ENCODE data around the gene TAS2R4. TPM values are rescaled to one million over a fixed set of nuclear protein-coding genes. Genes with fewer than 3 reads are reported as not detected.
"Not testable (repeated sequence)": the region's sequence is repeated elsewhere in the genome, so short reads cannot be mapped to it uniquely, and the experiment has no call there.

The TAS2R4 gene
- total RNA-seq, 2 donors from 2014 or later, result 0.81 to 3.5 TPM

DNA sequence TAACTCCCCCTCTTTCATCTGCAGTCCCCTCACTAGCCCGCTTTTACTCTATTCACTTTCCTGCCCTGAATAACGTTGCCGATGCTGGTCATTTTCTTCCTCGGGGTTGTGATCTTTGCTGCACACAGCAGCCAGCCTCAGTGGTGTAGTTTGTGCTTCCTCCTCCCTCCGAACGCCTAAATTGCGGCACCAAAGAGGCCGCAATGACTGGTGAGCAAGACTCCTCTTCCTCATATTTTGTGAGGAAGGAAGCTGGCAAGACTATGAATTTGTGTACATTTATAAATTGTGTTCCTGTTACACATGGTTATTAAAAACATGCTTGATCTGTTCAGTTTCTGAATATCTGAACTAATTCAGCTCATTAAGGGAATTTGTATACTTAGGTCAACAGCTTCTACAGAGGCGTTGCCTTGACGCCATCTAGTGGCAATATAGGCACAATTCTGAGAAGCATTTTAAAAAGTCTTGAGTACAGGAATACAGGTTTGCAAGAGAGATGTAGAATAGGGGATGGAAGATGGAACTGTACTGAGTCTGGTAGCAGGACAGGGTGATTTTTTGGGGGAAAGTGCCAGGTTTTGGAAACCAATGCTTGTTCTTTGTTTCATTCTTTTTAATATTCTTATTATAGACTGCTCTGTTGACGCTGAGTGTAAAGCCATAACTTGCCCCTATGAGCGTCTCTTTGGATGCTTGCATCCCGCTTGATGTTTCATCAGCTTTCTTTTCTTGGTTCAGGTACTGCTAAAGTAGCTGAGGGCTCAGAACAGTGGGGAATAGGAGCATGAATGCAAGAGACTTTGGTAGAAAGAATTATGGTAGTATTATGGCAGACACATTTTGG lies 9.5 kb downstream of the TAS2R4 start:
- H3K27me3 ChIP-seq (replicated peaks; ENCODE audit: insufficient read depth), result no peaks in the 10 kb centered on the region
- H3K4me1 ChIP-seq (ENCODE audit: control insufficient read depth in 1 of 2, low read depth in 2 of 2), result no peaks in the 10 kb centered on the region
- ATAC-seq (ENCODE audit: insufficient number of reproducible peaks, low FRiP score, low read depth) (no peak), DNase-seq (ENCODE audit: low spot score) (no peak)
- H3K4me3 ChIP-seq, result no peak overlapping the region
- H3K36me3 ChIP-seq, result peaks cover 10% of the 10 kb centered on the region
- TF ChIP-seq, protein P1, sequence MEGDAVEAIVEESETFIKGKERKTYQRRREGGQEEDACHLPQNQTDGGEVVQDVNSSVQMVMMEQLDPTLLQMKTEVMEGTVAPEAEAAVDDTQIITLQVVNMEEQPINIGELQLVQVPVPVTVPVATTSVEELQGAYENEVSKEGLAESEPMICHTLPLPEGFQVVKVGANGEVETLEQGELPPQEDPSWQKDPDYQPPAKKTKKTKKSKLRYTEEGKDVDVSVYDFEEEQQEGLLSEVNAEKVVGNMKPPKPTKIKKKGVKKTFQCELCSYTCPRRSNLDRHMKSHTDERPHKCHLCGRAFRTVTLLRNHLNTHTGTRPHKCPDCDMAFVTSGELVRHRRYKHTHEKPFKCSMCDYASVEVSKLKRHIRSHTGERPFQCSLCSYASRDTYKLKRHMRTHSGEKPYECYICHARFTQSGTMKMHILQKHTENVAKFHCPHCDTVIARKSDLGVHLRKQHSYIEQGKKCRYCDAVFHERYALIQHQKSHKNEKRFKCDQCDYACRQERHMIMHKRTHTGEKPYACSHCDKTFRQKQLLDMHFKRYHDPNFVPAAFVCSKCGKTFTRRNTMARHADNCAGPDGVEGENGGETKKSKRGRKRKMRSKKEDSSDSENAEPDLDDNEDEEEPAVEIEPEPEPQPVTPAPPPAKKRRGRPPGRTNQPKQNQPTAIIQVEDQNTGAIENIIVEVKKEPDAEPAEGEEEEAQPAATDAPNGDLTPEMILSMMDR (IDR thresholded peaks at IDR 0.05), result peak; percentile 44
- H3K9me3 ChIP-seq, result no peaks in the 10 kb centered on the region
- no peak overlapping the region for H3K27ac ChIP-seq

DNA sequence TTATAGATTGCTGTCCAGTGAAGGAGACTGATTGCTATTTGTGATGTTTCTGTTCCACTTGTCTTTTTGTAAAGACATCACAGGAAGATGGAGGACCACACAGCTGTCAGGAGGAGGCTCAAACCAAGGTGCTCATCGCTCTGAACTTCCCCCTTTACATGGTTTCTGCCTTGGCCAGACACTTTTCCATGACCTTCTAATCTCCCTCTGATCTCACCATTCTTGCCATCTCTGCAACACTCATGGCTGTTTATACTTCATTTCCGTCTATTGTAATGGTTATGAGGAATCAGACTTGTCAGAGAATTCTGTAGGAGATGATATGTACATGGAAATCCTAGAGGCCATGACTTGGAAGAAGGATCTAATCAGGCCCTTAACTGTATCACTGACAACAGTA lies 11.8 kb downstream of the TAS2R4 start:
- DNase-seq (ENCODE audit: low spot score) (no peak), ATAC-seq (ENCODE audit: insufficient number of reproducible peaks, low FRiP score, low read depth) (no peak)
- no peaks in the 10 kb centered on the region for H3K9me3 ChIP-seq
- TF ChIP-seq, protein P1 (IDR thresholded peaks at IDR 0.05), result no peak
- H3K27ac ChIP-seq, result no peak overlapping the region
- H3K4me3 ChIP-seq, result no peak overlapping the region
- H3K4me1 ChIP-seq (ENCODE audit: control insufficient read depth in 1 of 2, low read depth in 2 of 2), result no peaks in the 10 kb centered on the region
- no peaks in the 10 kb centered on the region for H3K27me3 ChIP-seq (replicated peaks; ENCODE audit: insufficient read depth)
- H3K36me3 ChIP-seq, result peaks cover 12% of the 10 kb centered on the region

DNA sequence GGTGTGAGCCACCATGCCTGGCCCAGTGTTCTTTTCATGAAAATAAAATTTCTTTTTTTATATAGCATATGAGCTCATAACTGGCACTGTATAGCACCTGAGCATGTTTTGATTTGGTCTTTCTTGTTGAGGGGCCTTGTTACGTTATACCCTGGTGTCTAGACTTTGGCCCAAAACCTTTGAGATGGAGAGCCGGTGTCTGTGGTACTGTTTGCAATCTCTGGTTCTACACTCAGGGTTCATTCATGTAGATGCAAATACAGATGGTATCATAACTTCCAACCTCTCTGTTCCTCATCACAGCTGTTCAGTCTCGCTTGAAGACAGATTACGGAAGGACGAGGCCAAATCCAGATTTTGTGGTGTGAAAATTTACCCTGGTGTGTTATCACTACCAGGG lies 13.4 kb downstream of the TAS2R4 start, which contains the start of gene TAS2R5:
TAS2R5 (plus strand) TSS at position 301 of the 400 bp plus-strand sequence. CDS start 145 bp downstream, outside the sequence.
- Histone ChIP-seq H3K36me3 (peaks cover 12% of the 10 kb centered on the region), H3K4me3 (no peak within 1 kb of the TSS), H3K9me3 (no peaks in the 10 kb centered on the region), H3K4me1 (ENCODE audit: control insufficient read depth in 1 of 2, low read depth in 2 of 2) (no peaks in the 10 kb centered on the region), H3K27me3 (replicated peaks; ENCODE audit: insufficient read depth) (no peaks in the 10 kb centered on the region), H3K27ac (no peak within 1 kb of the TSS)
- ATAC-seq (ENCODE audit: insufficient number of reproducible peaks, low FRiP score, low read depth) (no peak), DNase-seq (ENCODE audit: low spot score) (no peak)
- TF ChIP-seq, protein P1 (IDR thresholded peaks at IDR 0.05), result no peak

DNA sequence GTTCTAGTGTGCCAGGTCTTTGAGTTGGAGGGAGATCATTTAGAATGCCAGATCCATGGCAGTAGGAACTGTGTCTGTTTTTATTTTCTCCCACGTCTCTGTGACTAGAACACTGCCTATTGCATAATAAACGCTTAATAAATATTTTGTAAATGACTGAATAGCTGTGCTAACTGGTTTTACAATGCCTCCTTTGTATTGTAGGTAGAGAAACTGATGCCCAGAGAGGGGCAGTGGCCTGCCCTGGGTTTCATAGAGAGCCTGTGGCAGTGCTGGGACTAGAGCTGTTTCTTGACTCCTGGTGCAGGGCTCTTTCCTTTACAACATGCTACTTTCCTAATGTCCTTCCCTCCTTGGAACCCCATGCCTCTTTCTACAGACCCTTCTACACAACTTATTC lies 16.1 kb downstream of the TAS2R4 start:
- Histone ChIP-seq H3K4me1 (ENCODE audit: control insufficient read depth in 1 of 2, low read depth in 2 of 2) (no peaks in the 10 kb centered on the region), H3K9me3 (no peaks in the 10 kb centered on the region), H3K36me3 (peaks cover 12% of the 10 kb centered on the region), H3K27ac (no peak overlapping the region), H3K4me3 (no peak overlapping the region), H3K27me3 (replicated peaks; ENCODE audit: insufficient read depth) (no peaks in the 10 kb centered on the region)
- TF ChIP-seq, protein P1 (IDR thresholded peaks at IDR 0.05), result no peak
- no peak for ATAC-seq (ENCODE audit: insufficient number of reproducible peaks, low FRiP score, low read depth)
- no peak for DNase-seq (ENCODE audit: low spot score)

DNA sequence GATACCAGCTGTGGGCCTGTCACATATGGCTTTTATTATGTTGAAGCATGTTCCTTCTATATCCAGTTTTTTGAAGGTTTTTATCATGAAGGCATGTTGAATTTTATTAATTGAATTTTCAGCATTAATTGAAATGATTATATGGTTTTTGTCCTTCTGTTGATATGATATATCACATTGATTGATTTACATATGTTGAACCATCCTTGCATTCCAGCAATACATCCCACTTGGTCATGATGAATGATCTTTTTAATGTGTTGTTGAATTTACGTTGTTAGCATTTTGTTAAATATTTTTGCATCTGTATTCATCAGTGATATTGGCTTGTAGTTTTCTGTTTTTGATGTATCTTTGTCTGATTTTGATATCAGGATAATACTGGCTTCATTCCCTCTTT lies 43.6 kb downstream of the TAS2R4 start:
- H3K36me3 ChIP-seq, result no peaks in the 10 kb centered on the region
- H3K27me3 ChIP-seq (replicated peaks; ENCODE audit: insufficient read depth), result no peaks in the 10 kb centered on the region
- H3K4me1 ChIP-seq (ENCODE audit: control insufficient read depth in 1 of 2, low read depth in 2 of 2), result peaks cover 0 to 5% of the 10 kb centered on the region in 2 donors
- H3K27ac ChIP-seq, result no peak overlapping the region
- DNase-seq (ENCODE audit: low spot score), result no peak
- H3K4me3 ChIP-seq, result no peak overlapping the region
- ATAC-seq (ENCODE audit: insufficient number of reproducible peaks, low FRiP score, low read depth), result no peak
- H3K9me3 ChIP-seq, result peaks cover 31% of the 10 kb centered on the region
- TF ChIP-seq, protein P1 (IDR thresholded peaks at IDR 0.05), result no peak

DNA sequence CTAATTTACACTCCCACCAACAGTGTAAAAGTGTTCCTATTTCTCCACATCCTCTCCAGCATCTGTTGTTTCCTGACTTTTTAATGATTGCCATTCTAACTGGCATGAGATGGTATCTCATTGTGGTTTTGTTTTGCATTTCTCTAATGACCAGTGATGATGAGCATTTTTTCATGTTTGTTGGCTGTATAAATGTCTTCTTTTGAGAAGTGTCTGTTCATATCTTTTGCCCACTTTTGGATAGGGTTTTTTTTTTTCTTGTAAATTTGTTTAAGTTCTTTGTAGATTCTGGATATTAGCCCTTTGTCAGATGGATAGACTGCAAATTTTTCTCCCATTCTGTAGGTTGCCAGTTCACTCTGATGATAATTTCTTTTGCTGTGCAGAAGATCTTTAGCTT lies 46.0 kb downstream of the TAS2R4 start:
- H3K9me3 ChIP-seq, result peaks cover 31% of the 10 kb centered on the region
- H3K4me3 ChIP-seq; ATAC-seq (ENCODE audit: insufficient number of reproducible peaks, low FRiP score, low read depth); H3K27me3 ChIP-seq (replicated peaks; ENCODE audit: insufficient read depth); H3K27ac ChIP-seq; DNase-seq (ENCODE audit: low spot score); H3K36me3 ChIP-seq; H3K4me1 ChIP-seq (ENCODE audit: control insufficient read depth in 1 of 2, low read depth in 2 of 2): not testable (repeated sequence)

All from thoracic aorta (tissue), 2 donors.